K562 (cell line): ENCODE results near the gene TIAM1. TPM values are rescaled to one million over a fixed set of nuclear protein-coding genes. Genes with fewer than 3 reads are reported as not detected.

ENCODE experiments used
- ATAC-seq: fragments of 200-7000 bp; cut with Tn5 transposase; 3 replicates; pipeline ENCODE4 v1.9.1; 2020; ENCODE audit warnings: moderate library complexity
- BruUV-seq: library from RNA; stranded (reverse); fragments of 400-500 nt; replicated peaks from 2 replicates; lab custom pipeline; 2021; lab: Mats Ljungman, UMichigan
- CTCF ChIA-PET: fragments of 300-600 bp; formaldehyde crosslinking; extraction: SDS; loops from one replicate; lab custom pipeline; 2021; ENCODE audit warnings: low intra/inter-chr PET ratio; lab: Yijun Ruan, JAX
- POLR2A ChIA-PET: fragments of 300-600, 350-650 bp; sonication (Branson Sonifier 250); formaldehyde crosslinking; extraction: SDS; loops from one replicate; lab custom pipeline; 2021; ENCODE audit warnings: antibody characterized with exemption, inconsistent platforms; lab: Yijun Ruan, JAX
- DNase-seq, 4 experiments: peaks; one replicate each; pipeline versions ENCODE4 v3.0.0 to v3.0.0-alpha.2; 2011 to 2018; ENCODE audit warnings: low spot score in 3 of 4, mixed read lengths in 3 of 4; ENCODE audit errors: extremely low read depth in 1 of 4
- FAIRE-seq: peaks from 2 replicates; lab custom pipeline; 2011; peaks lifted over from hg19 to GRCh38; lab: Jason Lieb, UNC
- H2AFZ ChIP-seq: 2 replicates; pipeline ENCODE4 v1.6.0; 2011; ENCODE audit warnings: low read depth, low read length, control low read depth, inconsistent platforms
- H3K27ac ChIP-seq: fragments of 200-600 bp; 3 replicates; pipeline ENCODE4 v1.8.0; 2011; ENCODE audit warnings: low read depth, mild to moderate bottlenecking, control low read depth, inconsistent platforms, low read length, moderate library complexity, mixed read lengths; ENCODE audit errors: extremely low read depth
- H3K27me3 ChIP-seq, 2 experiments: fragments of 300-600 bp in 1 of 2; 2 replicates in 1 of 2; 3 replicates in 1 of 2; pipeline versions ENCODE4 v1.6.0 to v1.8.0; 2011; ENCODE audit warnings: inconsistent platforms in 2 of 2, low read length in 2 of 2, mild to moderate bottlenecking in 1 of 2, mixed read lengths in 1 of 2, moderate library complexity in 1 of 2; ENCODE audit not compliant: control insufficient read depth in 2 of 2, insufficient read depth in 2 of 2
- H3K36me3 ChIP-seq: fragments of 300-600 bp; 3 replicates; pipeline ENCODE4 v1.8.0; 2011; ENCODE audit warnings: mild to moderate bottlenecking, low read length, inconsistent platforms; ENCODE audit not compliant: control insufficient read depth, insufficient read depth
- H3K4me1 ChIP-seq, 2 experiments: fragments of 200-600 bp in 1 of 2; replicated peaks in 1 of 2; 2 replicates in 1 of 2; 3 replicates in 1 of 2; pipeline versions ENCODE4 v1.5.1 to v1.8.0; 2011; ENCODE audit warnings: inconsistent platforms in 2 of 2, low read length in 2 of 2, mild to moderate bottlenecking in 1 of 2, mixed read lengths in 1 of 2, moderate library complexity in 1 of 2; ENCODE audit not compliant: control insufficient read depth in 2 of 2, insufficient read depth in 2 of 2
- H3K4me2 ChIP-seq: 2 replicates; pipeline ENCODE4 v1.6.1; 2011; ENCODE audit warnings: low read length, control low read depth, inconsistent platforms, mixed read lengths; ENCODE audit not compliant: insufficient read depth
- H3K4me3 ChIP-seq: fragments of 200-600 bp; sonication (generic), shearing (Covaris generic); 2 replicates; pipeline ENCODE4 v1.5.1; 2016; ENCODE audit warnings: control low read depth, inconsistent platforms
- H3K79me2 ChIP-seq: fragments of 200-600 bp; 3 replicates; pipeline ENCODE4 v1.8.0; 2011; ENCODE audit warnings: low read length, inconsistent platforms; ENCODE audit not compliant: control insufficient read depth, insufficient read depth
- H3K9ac ChIP-seq, 2 experiments: 2 replicates each; pipeline versions ENCODE4 v1.6.0 to v1.6.1; 2011; ENCODE audit warnings: low read depth in 2 of 2, low read length in 2 of 2, control low read depth in 1 of 2, inconsistent platforms in 1 of 2, mild to moderate bottlenecking in 1 of 2, mixed read lengths in 1 of 2; ENCODE audit not compliant: insufficient read depth in 1 of 2
- H3K9me1 ChIP-seq: one replicate; pipeline ENCODE4 v1.6.0; 2011; ENCODE audit warnings: inconsistent platforms, mild to moderate bottlenecking, low read length, moderate library complexity; ENCODE audit not compliant: control insufficient read depth, insufficient read depth
- H3K9me3 ChIP-seq: replicated peaks from 2 replicates; pipeline ENCODE4 v1.5.1; 2011; ENCODE audit warnings: low read depth, low read length, inconsistent platforms; ENCODE audit not compliant: control insufficient read depth, insufficient read depth
- H4K20me1 ChIP-seq: replicated peaks from 2 replicates; pipeline ENCODE4 v1.6.1; 2011; ENCODE audit warnings: low read length, inconsistent platforms, mixed read lengths; ENCODE audit not compliant: control insufficient read depth, insufficient read depth
- ARNT ChIP-seq, 2 experiments: fragments of 450-650 bp; IDR thresholded peaks; 2 replicates each; pipeline ENCODE4 v1.6.1; 2016; ENCODE audit warnings: mild to moderate bottlenecking in 1 of 2
- ELF4 ChIP-seq: fragments of 450-650 bp; formaldehyde crosslinking; IDR thresholded peaks from 2 replicates; pipeline ENCODE4 v1.4.0; 2022; ENCODE audit warnings: missing genetic modification characterization
- GABPB1 ChIP-seq: sonication (generic); formaldehyde crosslinking; IDR thresholded peaks from 2 replicates; pipeline ENCODE4 v1.8.0; 2022; ENCODE audit warnings: mild to moderate bottlenecking, missing genetic modification reagents
- HCFC1 ChIP-seq: IDR thresholded peaks from 2 replicates; pipeline ENCODE4 v1.6.1; 2012; ENCODE audit warnings: low read depth, low read length, improper control_type of control experiment
- KAT8 ChIP-seq: fragments of 450-650 bp; IDR thresholded peaks from 2 replicates; pipeline ENCODE4 v1.6.1; 2016; ENCODE audit warnings: low read depth, mild to moderate bottlenecking
- KDM1A ChIP-seq, 2 experiments: fragments of 450-650 bp; IDR thresholded peaks; 2 replicates each; pipeline ENCODE4 v1.6.1; 2016; ENCODE audit warnings: mild to moderate bottlenecking in 2 of 2
- PCBP1 ChIP-seq: fragments of 200-400 bp; formaldehyde crosslinking; IDR thresholded peaks from 2 replicates; pipeline ENCODE4 v1.6.1; 2018; ENCODE audit warnings: mild to moderate bottlenecking, low read depth, low read length; ENCODE audit not compliant: poor library complexity, severe bottlenecking
- RNF2 ChIP-seq: sonication (generic); IDR thresholded peaks from 2 replicates; pipeline ENCODE4 v1.6.1; 2016
- RUNX1 ChIP-seq: sonication (generic); IDR thresholded peaks from 2 replicates; pipeline ENCODE4 v1.6.1; 2016; ENCODE audit warnings: antibody characterized with exemption, low read depth
- SREBF1 ChIP-seq: fragments of 150-350 bp; IDR thresholded peaks from 2 replicates; pipeline ENCODE4 v1.6.1; 2014; ENCODE audit warnings: antibody characterized with exemption, low read depth, low read length, borderline replicate concordance
- STAT5B ChIP-seq: fragments of 250-450 bp; sonication (Bioruptor Pico); IDR thresholded peaks from 2 replicates; pipeline ENCODE4 v1.8.0; 2021; ENCODE audit warnings: mild to moderate bottlenecking, inconsistent platforms
- TAF15 ChIP-seq: fragments of 200-400 bp; formaldehyde crosslinking; IDR thresholded peaks from 2 replicates; pipeline ENCODE4 v1.6.1; 2017; ENCODE audit warnings: mild to moderate bottlenecking, low read depth, low read length, moderate library complexity
- ZNF175 ChIP-seq: fragments of 200-800 bp; sonication (Bioruptor generic); IDR thresholded peaks from 2 replicates; pipeline ENCODE4 v1.6.1; 2016; ENCODE audit warnings: low read depth, mild to moderate bottlenecking, missing genetic modification characterization, missing compliant biosample characterization
- ZNF23 ChIP-seq: fragments of 250-450 bp; sonication (Bioruptor Pico); IDR thresholded peaks from 2 replicates; pipeline ENCODE4 v1.4.0; 2020; ENCODE audit warnings: mild to moderate bottlenecking
- WGBS: fragments of 100-300 bp; shearing (Covaris generic); methylation state at CpG from one replicate; pipeline ENCODE4 v1.1.6; 2016; ENCODE audit warnings: low coverage, mixed read lengths; ENCODE audit not compliant: insufficient coverage; ENCODE audit errors: missing lambda C conversion rate; 5-methylcytosine and 5-hydroxymethylcytosine counted together
- in situ Hi-C: fragments of 300-500 bp; cut with MboI; formaldehyde crosslinking; loops from 4 replicates; pipeline ENCODE4 v1.15.0; 2018; ENCODE audit warnings: inconsistent platforms, mixed read lengths
- intact Hi-C: fragments of 100-400 bp; cut with micrococcal nuclease; formaldehyde crosslinking; loops from 2 replicates; pipeline ENCODE4 v1.14.2; 2022
- polyA plus RNA-seq, 8 experiments: library from polyadenylated mRNA; depleted of rRNA in 4 of 8; stranded (reverse) in 5 of 8; unstranded in 3 of 8; fragments of >200 nt; fragmentation: Nextera tagmentation in 2 of 8; fragmentation: Illumina TruSeq in 1 of 8; extraction: Ambion mirVana in 2 of 8; extraction: Trizol in 1 of 8; gene quantifications; 2 replicates each; pipeline versions ENCODE4 v1.2.1 to v1.2.3, GENCODE V29; 2011 to 2014; ENCODE audit warnings: inconsistent platforms in 1 of 8, missing spikeins in 1 of 8
- total RNA-seq, 7 experiments: library from RNA; depleted of rRNA in 6 of 7; stranded (reverse); fragments of >200 nt in 6 of 7; fragmentation: Illumina TruSeq in 2 of 7; extraction: Trizol in 2 of 7; gene quantifications; 2 replicates each; pipeline versions ENCODE4 v1.2.1 to v1.2.3, GENCODE V29; 2011 to 2021; ENCODE audit warnings: low replicate concordance in 1 of 7
- TF ChIP-seq, protein P1 (sequence below): sonication (generic); formaldehyde crosslinking; IDR thresholded peaks from 2 replicates; pipeline ENCODE4 v1.8.1; 2023; ENCODE audit warnings: mild to moderate bottlenecking, missing genetic modification reagents

TIAM1 gene
- total and polyA plus RNA-seq, 9 of the 15 experiments (the other 6 are each of a cell fraction or from before 2014, with no cell fraction given), result 0.11 TPM; not detected in 8

DNA sequence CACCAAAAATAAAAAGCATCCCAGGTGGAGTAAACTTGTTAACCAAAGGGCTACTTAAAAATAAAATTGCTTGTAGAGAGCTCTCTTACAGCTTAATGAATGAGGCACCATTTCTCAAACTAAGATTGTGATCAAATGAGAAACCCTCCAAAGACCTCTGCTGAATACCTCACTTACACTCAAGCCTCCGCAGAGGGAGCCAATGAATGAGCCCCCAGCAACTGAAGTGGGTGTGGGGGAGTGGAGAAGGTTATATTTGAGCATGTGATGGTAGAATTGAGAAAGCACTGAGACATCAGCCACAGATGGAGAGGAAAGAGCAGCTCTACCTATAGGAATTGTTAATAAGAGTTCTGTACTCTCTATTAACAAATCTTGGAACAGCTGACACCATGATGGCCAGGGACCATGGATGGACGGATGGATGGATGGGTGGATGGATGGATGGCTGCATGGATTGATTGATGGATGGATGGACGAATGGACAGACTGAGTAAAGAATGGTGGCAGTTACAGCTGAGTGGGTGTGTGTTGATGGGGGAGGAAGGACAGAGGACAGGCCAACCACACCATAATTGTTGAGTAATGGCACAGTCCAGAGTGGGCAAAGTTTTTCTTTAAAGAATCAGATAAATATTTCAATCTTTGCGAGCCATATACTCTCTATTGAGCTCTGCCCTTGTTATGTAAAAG is 20.3 kb upstream of the TIAM1 start:
- ATAC-seq (no peak), DNase-seq (no peak), FAIRE-seq (no peak)
- no peaks in the 10 kb centered on the region for H3K36me3 ChIP-seq
- no peaks in the 10 kb centered on the region for H3K9me1 ChIP-seq
- no peaks in the 10 kb centered on the region for H3K9me3 ChIP-seq
- H3K4me3 ChIP-seq, result no peak overlapping the region
- in situ Hi-C loops (no loop called here), intact Hi-C loops (no loop called here)
- POLR2A ChIA-PET, result no interaction called here
- 0% methylated on average over 4 of the region's 4 CpGs for WGBS
- no TSS peak for BruUV-seq
- H3K27ac ChIP-seq, result no peak overlapping the region
- H3K9ac ChIP-seq, result no peak overlapping the region
- TF ChIP-seq RUNX1 (no peak), SREBF1 (no peak), PCBP1 (no peak), GABPB1 (CRISPR knock-in tag) (no peak), STAT5B (CRISPR knock-in tag) (no peak), RNF2 (no peak), TAF15 (no peak), KAT8 (no peak), ARNT (IDR thresholded peaks at IDR 0.05) (no peak), ELF4 (CRISPR knock-in tag) (no peak), HCFC1 (no peak), ZNF175 (CRISPR knock-in tag) (no peak), KDM1A (IDR thresholded peaks at IDR 0.05) (no peak), ZNF23 (CRISPR knock-in tag) (no peak)
- TF ChIP-seq, protein P1, sequence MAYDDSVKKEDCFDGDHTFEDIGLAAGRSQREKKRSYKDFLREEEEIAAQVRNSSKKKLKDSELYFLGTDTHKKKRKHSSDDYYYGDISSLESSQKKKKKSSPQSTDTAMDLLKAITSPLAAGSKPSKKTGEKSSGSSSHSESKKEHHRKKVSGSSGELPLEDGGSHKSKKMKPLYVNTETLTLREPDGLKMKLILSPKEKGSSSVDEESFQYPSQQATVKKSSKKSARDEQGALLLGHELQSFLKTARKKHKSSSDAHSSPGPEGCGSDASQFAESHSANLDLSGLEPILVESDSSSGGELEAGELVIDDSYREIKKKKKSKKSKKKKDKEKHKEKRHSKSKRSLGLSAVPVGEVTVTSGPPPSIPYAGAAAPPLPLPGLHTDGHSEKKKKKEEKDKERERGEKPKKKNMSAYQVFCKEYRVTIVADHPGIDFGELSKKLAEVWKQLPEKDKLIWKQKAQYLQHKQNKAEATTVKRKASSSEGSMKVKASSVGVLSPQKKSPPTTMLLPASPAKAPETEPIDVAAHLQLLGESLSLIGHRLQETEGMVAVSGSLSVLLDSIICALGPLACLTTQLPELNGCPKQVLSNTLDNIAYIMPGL, result no peak
- H3K4me1 ChIP-seq, result no peaks in the 10 kb centered on the region
- CTCF ChIA-PET, result no interaction called here
- no peaks in the 10 kb centered on the region; a peak in 1 of 5 replicates for H3K27me3 ChIP-seq
- H3K79me2 ChIP-seq, result no peaks in the 10 kb centered on the region
- H3K4me2 ChIP-seq, result no peak overlapping the region
- no peak overlapping the region for H2AFZ ChIP-seq
- H4K20me1 ChIP-seq, result no peaks in the 10 kb centered on the region
